NT2/D1 (cell line): ENCODE data around the gene SLC39A10.

ENCODE experiments used
- DNase-seq: peaks from one replicate; pipeline ENCODE4 v3.0.0-alpha.2; 2011; ENCODE audit warnings: low read depth, low spot score
- H3K27me3 ChIP-seq: 2 replicates; pipeline ENCODE4 v1.6.0; 2011; ENCODE audit warnings: mild to moderate bottlenecking; ENCODE audit not compliant: insufficient read length, insufficient read depth
- H3K36me3 ChIP-seq: 2 replicates; pipeline ENCODE4 v1.6.1; 2011; ENCODE audit warnings: mild to moderate bottlenecking, low read length, mixed read lengths; ENCODE audit not compliant: insufficient read depth, insufficient read length
- H3K4me1 ChIP-seq: 2 replicates; pipeline ENCODE4 v1.5.1; 2011; ENCODE audit not compliant: insufficient read depth, insufficient read length
- H3K4me3 ChIP-seq: 2 replicates; pipeline ENCODE4 v1.5.1; 2011; ENCODE audit warnings: low read depth; ENCODE audit not compliant: insufficient read length
- H3K9ac ChIP-seq: 2 replicates; pipeline ENCODE4 v1.6.0; 2011; ENCODE audit warnings: low read depth; ENCODE audit not compliant: insufficient read length
- H3K9me3 ChIP-seq: 2 replicates; pipeline ENCODE4 v1.5.1; 2011; ENCODE audit warnings: mild to moderate bottlenecking, low read length; ENCODE audit not compliant: insufficient read depth
- SUZ12 ChIP-seq: IDR thresholded peaks from 2 replicates; pipeline ENCODE4 v1.6.1; 2011; ENCODE audit not compliant: insufficient read length, insufficient read depth; ENCODE audit errors: extremely low read depth
- YY1 ChIP-seq: IDR thresholded peaks from 2 replicates; pipeline ENCODE4 v1.6.1; 2011; ENCODE audit not compliant: insufficient read length, insufficient read depth
- ZNF274 ChIP-seq: IDR thresholded peaks from 2 replicates; pipeline ENCODE4 v1.6.1; 2011; ENCODE audit warnings: mild to moderate bottlenecking, low read depth, low read length

The SLC39A10 gene, protein sequence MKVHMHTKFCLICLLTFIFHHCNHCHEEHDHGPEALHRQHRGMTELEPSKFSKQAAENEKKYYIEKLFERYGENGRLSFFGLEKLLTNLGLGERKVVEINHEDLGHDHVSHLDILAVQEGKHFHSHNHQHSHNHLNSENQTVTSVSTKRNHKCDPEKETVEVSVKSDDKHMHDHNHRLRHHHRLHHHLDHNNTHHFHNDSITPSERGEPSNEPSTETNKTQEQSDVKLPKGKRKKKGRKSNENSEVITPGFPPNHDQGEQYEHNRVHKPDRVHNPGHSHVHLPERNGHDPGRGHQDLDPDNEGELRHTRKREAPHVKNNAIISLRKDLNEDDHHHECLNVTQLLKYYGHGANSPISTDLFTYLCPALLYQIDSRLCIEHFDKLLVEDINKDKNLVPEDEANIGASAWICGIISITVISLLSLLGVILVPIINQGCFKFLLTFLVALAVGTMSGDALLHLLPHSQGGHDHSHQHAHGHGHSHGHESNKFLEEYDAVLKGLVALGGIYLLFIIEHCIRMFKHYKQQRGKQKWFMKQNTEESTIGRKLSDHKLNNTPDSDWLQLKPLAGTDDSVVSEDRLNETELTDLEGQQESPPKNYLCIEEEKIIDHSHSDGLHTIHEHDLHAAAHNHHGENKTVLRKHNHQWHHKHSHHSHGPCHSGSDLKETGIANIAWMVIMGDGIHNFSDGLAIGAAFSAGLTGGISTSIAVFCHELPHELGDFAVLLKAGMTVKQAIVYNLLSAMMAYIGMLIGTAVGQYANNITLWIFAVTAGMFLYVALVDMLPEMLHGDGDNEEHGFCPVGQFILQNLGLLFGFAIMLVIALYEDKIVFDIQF

DNA sequence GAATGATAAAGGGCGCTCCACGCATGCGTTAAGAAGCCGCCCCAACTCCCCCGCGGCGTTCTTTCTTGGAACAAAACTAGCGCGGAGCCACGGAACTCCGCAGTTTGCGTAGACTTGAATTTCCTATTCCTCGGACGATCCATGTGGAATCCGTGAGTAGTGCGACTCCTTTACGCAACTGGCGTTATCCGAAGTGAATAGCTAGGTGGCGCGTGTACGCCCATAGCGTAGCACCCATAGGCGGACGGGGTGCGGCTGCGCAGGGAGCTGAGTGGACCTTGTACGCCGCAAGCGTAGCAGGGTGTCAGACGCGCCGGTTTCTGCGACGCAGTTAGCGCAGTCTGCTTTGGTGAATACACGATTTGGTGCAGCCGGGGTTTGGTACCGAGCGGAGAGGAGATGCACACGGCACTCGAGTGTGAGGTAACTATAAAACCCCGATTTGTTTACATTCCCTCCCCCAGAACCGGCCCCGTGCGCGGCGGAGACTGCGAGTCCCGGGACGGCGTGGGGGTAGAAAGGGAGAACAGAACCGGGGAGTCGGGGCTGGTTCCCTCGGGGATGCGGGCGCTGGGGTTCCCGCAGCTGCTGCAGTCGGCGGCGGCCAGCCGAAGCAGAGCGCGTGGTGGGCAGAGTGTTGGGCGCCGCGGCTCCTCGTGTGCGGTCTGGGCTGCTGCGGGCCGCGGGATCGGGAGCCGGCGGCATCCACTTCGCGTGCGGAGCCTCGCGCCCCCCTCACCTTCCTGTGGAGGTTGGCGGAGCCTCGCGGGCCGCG lies at the start of gene SLC39A10:
TSS of gene SLC39A10 (plus strand) at position 368 of the 775 bp plus-strand sequence. CDS start 22,817 bp downstream, outside the sequence.
- peak within 1 kb of the TSS; percentile 92 for H3K4me3 ChIP-seq

GRCh38 chr2:195608768-195609454 lies 48.1 kb upstream of the SLC39A10 start:
- no peaks in the 10 kb centered on the region for H3K9me3 ChIP-seq
- no peaks in the 10 kb centered on the region for H3K36me3 ChIP-seq
- H3K9ac ChIP-seq: no peak overlapping the region
- no peak for TF ChIP-seq ZNF274
- TF ChIP-seq SUZ12: no peak
- no peak for TF ChIP-seq YY1
- no peaks in the 10 kb centered on the region for H3K27me3 ChIP-seq
- no peak overlapping the region for H3K4me3 ChIP-seq
- no peak for DNase-seq
- no peaks in the 10 kb centered on the region for H3K4me1 ChIP-seq

More for the DNA sequence above, at the start of gene SLC39A10:
- no peak for TF ChIP-seq ZNF274
- Histone ChIP-seq H3K9ac (peak within 1 kb of the TSS; percentile 96), H3K9me3 (no peaks in the 10 kb centered on the region), H3K4me1 (peaks cover 2% of the 10 kb centered on the region), H3K36me3 (peaks cover 8% of the 10 kb centered on the region), H3K27me3 (no peaks in the 10 kb centered on the region)
- peak; percentile 88 for DNase-seq

- Histone ChIP-seq H3K9ac (no peak overlapping the region), H3K4me1 (no peaks in the 10 kb centered on the region), H3K36me3 (no peaks in the 10 kb centered on the region), H3K9me3 (no peaks in the 10 kb centered on the region), H3K27me3 (no peaks in the 10 kb centered on the region), H3K4me3 (no peak overlapping the region)
- no peak for TF ChIP-seq SUZ12
- TF ChIP-seq ZNF274: no peak
- TF ChIP-seq YY1: no peak
- no peak for DNase-seq
These were observed 46.3 kb upstream of the SLC39A10 start for GRCh38 chr2:195610717-195611116.

DNA sequence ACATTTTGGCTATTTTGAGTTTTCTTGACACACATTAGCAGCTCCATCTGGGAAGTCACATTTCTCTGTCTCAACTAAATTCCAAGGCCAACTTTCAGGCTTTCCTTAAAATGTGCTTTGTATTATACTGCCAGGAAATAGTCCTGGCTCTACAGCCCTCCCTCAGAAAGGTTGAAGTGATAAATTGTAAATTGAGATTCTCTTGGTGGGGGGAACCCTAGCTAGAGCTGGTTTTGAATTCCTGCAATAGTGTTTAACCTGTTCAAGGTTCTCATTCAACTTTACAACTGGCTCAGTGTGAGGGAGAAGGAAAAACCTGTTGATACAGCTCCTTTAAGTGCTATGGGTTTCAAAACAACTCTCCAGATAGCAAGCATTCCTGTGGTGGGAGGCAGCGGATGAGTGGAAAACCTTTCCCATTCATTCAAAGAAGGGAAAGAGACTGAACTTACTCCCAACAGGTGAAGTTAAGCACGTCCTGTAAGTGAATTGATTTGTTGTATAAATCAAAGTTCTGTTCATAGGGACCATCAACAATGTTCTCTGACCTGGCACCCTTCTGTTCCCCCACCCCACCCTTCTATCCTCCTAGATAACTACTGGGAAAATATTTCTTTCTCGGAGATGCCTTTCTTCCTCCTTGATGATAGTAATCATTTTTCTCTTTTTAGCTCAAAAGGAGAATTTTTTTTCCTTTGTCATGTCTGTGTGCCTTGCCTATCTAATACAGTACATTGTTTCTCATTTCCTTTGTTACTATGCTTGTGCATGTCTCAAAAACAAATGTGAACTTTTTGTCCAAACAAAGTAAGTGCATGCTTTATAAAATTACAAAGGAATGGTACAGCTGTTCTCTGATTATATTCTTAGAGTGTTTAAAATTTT lies 44.2 kb upstream of the SLC39A10 start:
- peak overlapping the region; percentile 51 for H3K9ac ChIP-seq
- H3K27me3 ChIP-seq: no peaks in the 10 kb centered on the region

DNA sequence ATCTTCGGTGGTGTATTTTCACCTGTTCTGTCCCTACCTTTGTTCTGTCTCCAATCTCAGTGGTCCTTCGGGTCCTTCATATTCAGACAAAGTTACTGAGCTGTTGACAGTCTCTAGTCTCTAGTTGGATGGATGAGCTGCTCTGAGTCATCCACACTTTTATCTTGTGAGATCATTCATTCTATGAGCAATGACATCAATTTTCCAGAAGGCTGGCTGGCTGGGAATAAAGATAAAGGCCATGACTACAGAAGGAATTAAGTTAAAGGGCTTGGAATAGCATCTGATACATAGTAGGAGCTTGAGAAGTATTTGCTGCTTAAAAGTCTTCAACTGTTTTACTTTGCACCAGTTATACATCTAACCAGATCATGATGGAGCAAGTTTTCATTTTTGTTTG lies 43.1 kb upstream of the SLC39A10 start:
- H3K27me3 ChIP-seq: no peaks in the 10 kb centered on the region
- no peak overlapping the region for H3K4me3 ChIP-seq
- H3K4me1 ChIP-seq: no peaks in the 10 kb centered on the region
- H3K9ac ChIP-seq: no peak overlapping the region
- TF ChIP-seq ZNF274: no peak
- TF ChIP-seq SUZ12: no peak
- no peak for TF ChIP-seq YY1
- H3K36me3 ChIP-seq: no peaks in the 10 kb centered on the region
- no peaks in the 10 kb centered on the region for H3K9me3 ChIP-seq
- peak; percentile 22 for DNase-seq

More for the DNA sequence above, 44.2 kb upstream of the SLC39A10 start:
- Histone ChIP-seq H3K9me3 (no peaks in the 10 kb centered on the region), H3K36me3 (no peaks in the 10 kb centered on the region), H3K4me3 (peak overlapping the region; percentile 33), H3K4me1 (no peaks in the 10 kb centered on the region)
- TF ChIP-seq YY1: no peak
- no peak for TF ChIP-seq ZNF274
- TF ChIP-seq SUZ12: no peak
- peak; percentile 81 for DNase-seq

DNA sequence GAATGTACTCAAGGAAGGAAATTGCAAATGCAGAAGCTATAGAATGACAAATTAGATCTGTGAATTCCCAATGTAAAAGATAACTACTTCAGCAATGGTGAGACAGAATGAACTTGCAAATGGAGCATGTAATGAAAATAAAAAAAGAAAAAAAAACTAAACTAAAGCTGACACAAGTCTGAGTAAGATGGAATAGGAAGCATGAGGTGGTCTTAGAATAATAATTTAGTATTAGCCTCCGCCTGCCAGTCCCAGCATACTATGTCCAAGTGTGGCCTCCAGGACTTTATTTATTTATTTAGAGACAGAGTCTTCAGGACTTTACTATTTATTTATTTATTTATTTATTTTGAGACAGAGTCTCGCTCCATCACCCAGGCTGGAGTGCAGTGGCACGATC lies 37.4 kb upstream of the SLC39A10 start:
- TF ChIP-seq SUZ12: no peak
- TF ChIP-seq ZNF274: no peak
- TF ChIP-seq YY1: no peak
- Histone ChIP-seq H3K9me3 (no peaks in the 10 kb centered on the region), H3K27me3 (no peaks in the 10 kb centered on the region), H3K4me3 (no peak overlapping the region), H3K36me3 (no peaks in the 10 kb centered on the region), H3K9ac (no peak overlapping the region), H3K4me1 (no peaks in the 10 kb centered on the region)
- no peak for DNase-seq
